ENCODE results near the gene NAAA.
"Not testable (repeated sequence)": the region's sequence is repeated elsewhere in the genome, so short reads cannot be mapped to it uniquely, and the experiment has no call there.

DNA sequence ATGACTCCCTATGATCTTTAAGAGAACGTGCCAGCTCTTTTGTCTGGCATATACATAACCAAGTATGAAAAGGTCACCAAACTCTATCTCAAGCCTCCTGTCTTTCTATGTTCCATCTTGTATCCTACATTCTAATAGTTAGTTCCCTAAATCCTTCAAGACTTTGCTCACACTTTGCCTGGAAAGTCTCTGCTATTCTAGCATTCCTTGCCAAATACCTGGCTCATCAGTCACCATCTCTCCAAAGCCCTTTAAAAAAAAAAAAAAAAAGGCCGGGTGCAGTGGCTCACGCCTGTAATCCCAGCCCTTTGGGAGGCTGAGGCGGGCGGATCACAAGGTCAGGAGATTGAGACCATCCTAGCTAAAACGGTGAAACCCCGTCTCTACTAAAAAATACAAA is 17.7 kb upstream of the NAAA start:
- not testable (repeated sequence) for TF ChIP-seq CBX1 (IDR thresholded peaks at IDR 0.05; ENCODE audit: low read depth); PML (IDR thresholded peaks at IDR 0.05; ENCODE audit: low read length); SRF (CRISPR knock-in tag; IDR thresholded peaks at IDR 0.05); ZNF23 (CRISPR knock-in tag; IDR thresholded peaks at IDR 0.05); YY1 (IDR thresholded peaks at IDR 0.05; ENCODE audit: borderline replicate concordance in 1 of 3, control insufficient read depth in 1 of 3, extremely low read depth in 1 of 3, insufficient read depth in 3 of 3, insufficient read length in 1 of 3, insufficient replicate concordance in 2 of 3, low read depth in 1 of 3, low read length in 2 of 3)
- TF ChIP-seq, protein P1, sequence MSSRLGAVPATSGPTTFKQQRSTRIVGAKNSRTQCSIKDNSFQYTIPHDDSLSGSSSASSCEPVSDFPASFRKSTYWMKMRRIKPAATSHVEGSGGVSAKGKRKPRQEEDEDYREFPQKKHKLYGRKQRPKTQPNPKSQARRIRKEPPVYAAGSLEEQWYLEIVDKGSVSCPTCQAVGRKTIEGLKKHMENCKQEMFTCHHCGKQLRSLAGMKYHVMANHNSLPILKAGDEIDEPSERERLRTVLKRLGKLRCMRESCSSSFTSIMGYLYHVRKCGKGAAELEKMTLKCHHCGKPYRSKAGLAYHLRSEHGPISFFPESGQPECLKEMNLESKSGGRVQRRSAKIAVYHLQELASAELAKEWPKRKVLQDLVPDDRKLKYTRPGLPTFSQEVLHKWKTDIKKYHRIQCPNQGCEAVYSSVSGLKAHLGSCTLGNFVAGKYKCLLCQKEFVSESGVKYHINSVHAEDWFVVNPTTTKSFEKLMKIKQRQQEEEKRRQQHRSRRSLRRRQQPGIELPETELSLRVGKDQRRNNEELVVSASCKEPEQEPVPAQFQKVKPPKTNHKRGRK (tag; IDR thresholded peaks at IDR 0.05) = not testable (repeated sequence)
- TF ChIP-seq, protein P2, sequence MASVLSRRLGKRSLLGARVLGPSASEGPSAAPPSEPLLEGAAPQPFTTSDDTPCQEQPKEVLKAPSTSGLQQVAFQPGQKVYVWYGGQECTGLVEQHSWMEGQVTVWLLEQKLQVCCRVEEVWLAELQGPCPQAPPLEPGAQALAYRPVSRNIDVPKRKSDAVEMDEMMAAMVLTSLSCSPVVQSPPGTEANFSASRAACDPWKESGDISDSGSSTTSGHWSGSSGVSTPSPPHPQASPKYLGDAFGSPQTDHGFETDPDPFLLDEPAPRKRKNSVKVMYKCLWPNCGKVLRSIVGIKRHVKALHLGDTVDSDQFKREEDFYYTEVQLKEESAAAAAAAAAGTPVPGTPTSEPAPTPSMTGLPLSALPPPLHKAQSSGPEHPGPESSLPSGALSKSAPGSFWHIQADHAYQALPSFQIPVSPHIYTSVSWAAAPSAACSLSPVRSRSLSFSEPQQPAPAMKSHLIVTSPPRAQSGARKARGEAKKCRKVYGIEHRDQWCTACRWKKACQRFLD (CRISPR knock-in tag; IDR thresholded peaks at IDR 0.05) = not testable (repeated sequence)

All from K562 (cell line).